Measurements from ENCODE around the gene STOML1.

STOML1 gene

GRCh38 chr15:73987250-73987649 is 4.8 kb downstream of the STOML1 start:
- DNase-seq (ENCODE audit: low spot score): no peak

GRCh38 chr15:73986776-73987056 is 5.4 kb downstream of the STOML1 start:
- DNase-seq (ENCODE audit: low spot score): no peak

GRCh38 chr15:73986055-73986775 is 5.9 kb downstream of the STOML1 start:
- no peak for DNase-seq (ENCODE audit: low spot score)

- no peak for DNase-seq (ENCODE audit: low spot score)
Measured at GRCh38 chr15:73985101-73985873, 6.8 kb downstream of the STOML1 start.

- no peak for DNase-seq (ENCODE audit: low spot score)
Measured at GRCh38 chr15:73984208-73984979, 7.7 kb downstream of the STOML1 start.

- DNase-seq (ENCODE audit: low spot score): no peak
Measured at GRCh38 chr15:73983773-73984172, 8.3 kb downstream of the STOML1 start.

GRCh38 chr15:73983211-73983727 is 8.8 kb downstream of the STOML1 start:
- no peak for DNase-seq (ENCODE audit: low spot score)

GRCh38 chr15:73982222-73982962 is 9.7 kb downstream of the STOML1 start:
- peak; percentile 87 for DNase-seq (ENCODE audit: low spot score)

GRCh38 chr15:73981761-73982221 is 10.3 kb downstream of the STOML1 start:
- no peak for DNase-seq (ENCODE audit: low spot score)

GRCh38 chr15:73979636-73980035 is 12.5 kb downstream of the STOML1 start:
- DNase-seq (ENCODE audit: low spot score): peak; percentile 5

- peak; percentile 23 for DNase-seq (ENCODE audit: low spot score)
Measured at GRCh38 chr15:73978896-73979295, 13.2 kb downstream of the STOML1 start.

- peak; percentile 44 for DNase-seq (ENCODE audit: low spot score)
Measured at GRCh38 chr15:73975440-73976125, 16.5 kb downstream of the STOML1 start.

GRCh38 chr15:73973683-73974200 is 18.4 kb downstream of the STOML1 start:
- peak; percentile 31 for DNase-seq (ENCODE audit: low spot score)

- peak; percentile 90 for DNase-seq (ENCODE audit: low spot score)
Measured at GRCh38 chr15:73972984-73973682, 19.0 kb downstream of the STOML1 start.

- peak; percentile 34 for DNase-seq (ENCODE audit: low spot score)
Measured at GRCh38 chr15:73969151-73969759, 22.8 kb downstream of the STOML1 start.

- no peak for DNase-seq (ENCODE audit: low spot score)
Measured at GRCh38 chr15:73968461-73968860, 23.6 kb downstream of the STOML1 start.

GRCh38 chr15:73965758-73966113 is 26.4 kb downstream of the STOML1 start:
- no peak for DNase-seq (ENCODE audit: low spot score)

- DNase-seq (ENCODE audit: low spot score): peak; percentile 60
Measured at GRCh38 chr15:73965094-73965757, 26.9 kb downstream of the STOML1 start.

GRCh38 chr15:73964736-73965093 is 27.4 kb downstream of the STOML1 start:
- DNase-seq (ENCODE audit: low spot score): peak; percentile 80
